HL-60 (cell line): ENCODE measurements around the gene TUBE1.

Source experiments
- DNase-seq, 2 experiments: peaks; one replicate each; pipeline ENCODE4 v3.0.0-alpha.2; 2010 to 2020; ENCODE audit warnings: low read depth in 1 of 2, low spot score in 1 of 2
- H3K27ac ChIP-seq: fragments of 250-450 bp; sonication (Bioruptor Pico); replicated peaks from 2 replicates; pipeline ENCODE4 v1.5.1; 2020; ENCODE audit warnings: mild to moderate bottlenecking, moderate library complexity
- H3K27me3 ChIP-seq: fragments of 250-450 bp; sonication (Bioruptor Pico); 2 replicates; pipeline ENCODE4 v1.5.1; 2021; ENCODE audit warnings: mild to moderate bottlenecking, moderate library complexity; ENCODE audit not compliant: insufficient read depth, poor library complexity, severe bottlenecking
- H3K4me3 ChIP-seq: replicated peaks from 2 replicates; pipeline ENCODE4 v1.5.1; 2011; ENCODE audit warnings: mild to moderate bottlenecking, control low read depth, low read length; ENCODE audit not compliant: insufficient read depth
- GABPA ChIP-seq: IDR thresholded peaks from 2 replicates; pipeline ENCODE4 v1.6.1; 2012; ENCODE audit warnings: low read depth
- POLR2AphosphoS5 ChIP-seq: IDR thresholded peaks from 2 replicates; pipeline ENCODE4 v1.6.1; 2012; ENCODE audit warnings: low read depth
- SPI1 ChIP-seq: IDR thresholded peaks from 2 replicates; pipeline ENCODE4 v1.6.1; 2012; ENCODE audit warnings: low read depth, mild to moderate bottlenecking, borderline replicate concordance
- TF ChIP-seq, protein P1 (sequence below): IDR thresholded peaks from 2 replicates; pipeline ENCODE4 v1.6.1; 2012; ENCODE audit warnings: low read depth; ENCODE audit not compliant: insufficient replicate concordance
- TF ChIP-seq, protein P2 (sequence below): IDR thresholded peaks from one replicate; pipeline ENCODE4 v1.5.1; 2011; ENCODE audit warnings: low read length, control low read depth, inconsistent platforms; ENCODE audit not compliant: insufficient read depth

The TUBE1 gene

DNA sequence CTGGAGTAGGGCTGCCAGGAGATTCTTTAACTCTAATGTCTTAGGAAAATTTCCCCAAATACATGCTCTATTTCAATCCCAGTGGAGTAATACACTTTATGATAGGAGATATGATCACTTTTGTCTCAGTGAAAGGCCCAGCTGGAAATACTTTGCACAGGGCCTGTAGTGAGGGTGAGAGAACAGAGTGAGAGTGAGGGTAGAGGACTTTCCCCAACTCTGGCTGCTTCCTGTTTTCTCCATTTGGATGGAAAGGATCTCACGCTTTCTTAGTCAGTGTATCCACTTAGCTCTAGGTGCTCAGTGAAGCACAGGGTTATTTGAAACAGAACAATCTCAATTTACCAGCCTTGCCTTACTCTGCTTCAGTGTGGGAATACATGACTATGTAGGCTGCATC, 36.7 kb upstream of the TUBE1 start:
- DNase-seq = no peak
- H3K27ac ChIP-seq = no peak overlapping the region

DNA sequence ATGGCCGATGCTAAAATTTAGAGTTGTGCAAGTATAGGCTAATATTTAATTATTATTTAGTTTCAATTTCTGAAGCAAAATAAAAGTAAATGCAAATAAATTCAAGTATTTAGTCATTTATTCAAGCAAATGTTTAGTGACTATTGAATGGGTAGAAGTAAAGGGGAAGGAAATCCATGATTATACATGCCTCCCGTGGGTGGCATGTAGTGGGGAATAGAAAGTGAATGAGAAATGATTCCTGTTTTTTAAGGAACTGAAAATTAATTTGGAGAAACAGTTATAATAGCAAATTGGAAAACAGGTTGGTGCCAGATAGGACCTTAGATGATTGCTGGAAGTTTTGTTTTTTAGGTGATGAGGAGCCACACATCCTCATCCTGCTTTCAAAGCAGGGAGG, 35.5 kb upstream of the TUBE1 start:
- TF ChIP-seq, protein P1, sequence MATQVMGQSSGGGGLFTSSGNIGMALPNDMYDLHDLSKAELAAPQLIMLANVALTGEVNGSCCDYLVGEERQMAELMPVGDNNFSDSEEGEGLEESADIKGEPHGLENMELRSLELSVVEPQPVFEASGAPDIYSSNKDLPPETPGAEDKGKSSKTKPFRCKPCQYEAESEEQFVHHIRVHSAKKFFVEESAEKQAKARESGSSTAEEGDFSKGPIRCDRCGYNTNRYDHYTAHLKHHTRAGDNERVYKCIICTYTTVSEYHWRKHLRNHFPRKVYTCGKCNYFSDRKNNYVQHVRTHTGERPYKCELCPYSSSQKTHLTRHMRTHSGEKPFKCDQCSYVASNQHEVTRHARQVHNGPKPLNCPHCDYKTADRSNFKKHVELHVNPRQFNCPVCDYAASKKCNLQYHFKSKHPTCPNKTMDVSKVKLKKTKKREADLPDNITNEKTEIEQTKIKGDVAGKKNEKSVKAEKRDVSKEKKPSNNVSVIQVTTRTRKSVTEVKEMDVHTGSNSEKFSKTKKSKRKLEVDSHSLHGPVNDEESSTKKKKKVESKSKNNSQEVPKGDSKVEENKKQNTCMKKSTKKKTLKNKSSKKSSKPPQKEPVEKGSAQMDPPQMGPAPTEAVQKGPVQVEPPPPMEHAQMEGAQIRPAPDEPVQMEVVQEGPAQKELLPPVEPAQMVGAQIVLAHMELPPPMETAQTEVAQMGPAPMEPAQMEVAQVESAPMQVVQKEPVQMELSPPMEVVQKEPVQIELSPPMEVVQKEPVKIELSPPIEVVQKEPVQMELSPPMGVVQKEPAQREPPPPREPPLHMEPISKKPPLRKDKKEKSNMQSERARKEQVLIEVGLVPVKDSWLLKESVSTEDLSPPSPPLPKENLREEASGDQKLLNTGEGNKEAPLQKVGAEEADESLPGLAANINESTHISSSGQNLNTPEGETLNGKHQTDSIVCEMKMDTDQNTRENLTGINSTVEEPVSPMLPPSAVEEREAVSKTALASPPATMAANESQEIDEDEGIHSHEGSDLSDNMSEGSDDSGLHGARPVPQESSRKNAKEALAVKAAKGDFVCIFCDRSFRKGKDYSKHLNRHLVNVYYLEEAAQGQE = no peak
- TF ChIP-seq SPI1 (no peak), POLR2AphosphoS5 (no peak), GABPA (no peak)
- TF ChIP-seq, protein P2, sequence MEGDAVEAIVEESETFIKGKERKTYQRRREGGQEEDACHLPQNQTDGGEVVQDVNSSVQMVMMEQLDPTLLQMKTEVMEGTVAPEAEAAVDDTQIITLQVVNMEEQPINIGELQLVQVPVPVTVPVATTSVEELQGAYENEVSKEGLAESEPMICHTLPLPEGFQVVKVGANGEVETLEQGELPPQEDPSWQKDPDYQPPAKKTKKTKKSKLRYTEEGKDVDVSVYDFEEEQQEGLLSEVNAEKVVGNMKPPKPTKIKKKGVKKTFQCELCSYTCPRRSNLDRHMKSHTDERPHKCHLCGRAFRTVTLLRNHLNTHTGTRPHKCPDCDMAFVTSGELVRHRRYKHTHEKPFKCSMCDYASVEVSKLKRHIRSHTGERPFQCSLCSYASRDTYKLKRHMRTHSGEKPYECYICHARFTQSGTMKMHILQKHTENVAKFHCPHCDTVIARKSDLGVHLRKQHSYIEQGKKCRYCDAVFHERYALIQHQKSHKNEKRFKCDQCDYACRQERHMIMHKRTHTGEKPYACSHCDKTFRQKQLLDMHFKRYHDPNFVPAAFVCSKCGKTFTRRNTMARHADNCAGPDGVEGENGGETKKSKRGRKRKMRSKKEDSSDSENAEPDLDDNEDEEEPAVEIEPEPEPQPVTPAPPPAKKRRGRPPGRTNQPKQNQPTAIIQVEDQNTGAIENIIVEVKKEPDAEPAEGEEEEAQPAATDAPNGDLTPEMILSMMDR = no peak
- DNase-seq = no peak
- peaks cover 2% of the 10 kb centered on the region for H3K27me3 ChIP-seq
- no peak overlapping the region for H3K27ac ChIP-seq
- H3K4me3 ChIP-seq = no peak overlapping the region

More for the DNA sequence above, 36.7 kb upstream of the TUBE1 start:
- TF ChIP-seq SPI1 = no peak
- TF ChIP-seq, protein P1 = no peak
- no peak for TF ChIP-seq POLR2AphosphoS5
- TF ChIP-seq GABPA = no peak
- TF ChIP-seq, protein P2 = no peak
- H3K27me3 ChIP-seq = peaks cover 2% of the 10 kb centered on the region
- no peak overlapping the region for H3K4me3 ChIP-seq

DNA sequence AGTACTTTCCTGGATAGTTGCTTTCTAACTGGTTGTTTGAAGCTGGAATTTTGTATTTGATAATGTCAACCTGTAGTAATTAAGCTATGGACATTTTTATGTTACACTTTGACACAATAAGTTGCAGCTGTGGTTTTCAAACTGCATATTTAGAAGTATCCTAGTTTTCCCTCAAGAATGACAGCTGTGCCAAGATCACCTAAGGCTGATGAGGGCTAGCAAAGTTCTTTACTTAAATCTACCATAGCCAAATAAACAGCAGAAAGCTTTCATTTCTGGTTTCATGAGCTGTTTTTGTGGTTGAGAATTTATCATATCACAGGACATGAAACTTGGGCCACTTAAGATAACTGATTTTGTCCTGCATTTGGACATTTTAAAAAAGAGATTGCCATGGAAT, 30.8 kb upstream of the TUBE1 start:
- Histone ChIP-seq H3K4me3 (no peak overlapping the region), H3K27me3 (no peaks in the 10 kb centered on the region), H3K27ac (no peak overlapping the region)
- TF ChIP-seq SPI1 (no peak), GABPA (no peak), POLR2AphosphoS5 (no peak)
- TF ChIP-seq, protein P2 = no peak
- TF ChIP-seq, protein P1 = no peak
- no peak for DNase-seq
